Naive thymus-derived CD8-positive, alpha-beta T cell (primary cell): ENCODE results near the gene VPS52. TPM values are rescaled to one million over a fixed set of nuclear protein-coding genes. Genes with fewer than 3 reads are reported as not detected.
"Not testable (repeated sequence)": the region's sequence is repeated elsewhere in the genome, so short reads cannot be mapped to it uniquely, and the experiment has no call there.

ENCODE experiments used
- ATAC-seq, 2 donors: fragments of 150-1000 bp; cut with Tn5 transposase in 1 of 2; sonication (Bioruptor Pico), chemical (Tn5 transposase) in 1 of 2; 1 replicate in 1 of 2; 2 replicates in 1 of 2; pipeline ENCODE4 v1.10.0; 2021; ENCODE audit warnings: mild to moderate bottlenecking in 2 of 2, moderate library complexity in 2 of 2
- POLR2A ChIA-PET: fragments of 350-600 bp; sonication (Branson Sonifier 250); formaldehyde crosslinking; loops from one replicate; lab custom pipeline; 2021; ENCODE audit warnings: antibody characterized with exemption; lab: Charles Lee
- DNase-seq, 10 donors: peaks; one replicate each; pipeline versions ENCODE4 v3.0.0 to v3.0.0-alpha.2; 2020 to 2022
- H3K27ac Mint-ChIP-seq, 10 donors: one replicate each; pipeline ENCODE4 v1.8.0; 2020 to 2022; ENCODE audit warnings: mild to moderate bottlenecking in 10 of 10, mixed read lengths in 10 of 10, moderate library complexity in 4 of 10, inconsistent platforms in 1 of 10
- H3K27me3 Mint-ChIP-seq, 5 donors: one replicate each; pipeline ENCODE4 v1.8.0; 2021 to 2022; ENCODE audit warnings: mixed read lengths in 5 of 5
- H3K36me3 Mint-ChIP-seq, 3 donors: one replicate each; pipeline ENCODE4 v1.8.0; 2020 to 2022; ENCODE audit warnings: mixed read lengths in 3 of 3, mild to moderate bottlenecking in 2 of 3, inconsistent platforms in 1 of 3
- H3K4me1 Mint-ChIP-seq, 4 donors: one replicate each; pipeline ENCODE4 v1.8.0; 2021 to 2022; ENCODE audit warnings: mixed read lengths in 4 of 4
- H3K4me3 Mint-ChIP-seq, 10 donors: one replicate each; pipeline ENCODE4 v1.8.0; 2020 to 2022; ENCODE audit warnings: mild to moderate bottlenecking in 10 of 10, mixed read lengths in 10 of 10, moderate library complexity in 6 of 10, inconsistent platforms in 1 of 10
- H3K9me3 Mint-ChIP-seq, 9 donors: one replicate each; pipeline ENCODE4 v1.8.0; 2020 to 2022; ENCODE audit warnings: mixed read lengths in 9 of 9, mild to moderate bottlenecking in 3 of 9, inconsistent platforms in 1 of 9, moderate library complexity in 1 of 9
- polyA plus RNA-seq, 3 donors: library from polyadenylated mRNA; unstranded; fragments of 300-500 nt; fragmentation: Illumina TruSeq; gene quantifications; one replicate each; pipeline ENCODE4 v1.2.3, GENCODE V29; 2021
- total RNA-seq, 8 experiments: library from RNA in 2 of 8; stranded (reverse) in 2 of 8; gene quantifications; one replicate each; pipeline ENCODE4 v1.2.3 and lab custom pipeline; 2021 to 2026

Gene VPS52
- total and polyA plus RNA-seq, 5 experiments from 2014 or later: 9.3 to 116 (median 19.3) TPM

DNA sequence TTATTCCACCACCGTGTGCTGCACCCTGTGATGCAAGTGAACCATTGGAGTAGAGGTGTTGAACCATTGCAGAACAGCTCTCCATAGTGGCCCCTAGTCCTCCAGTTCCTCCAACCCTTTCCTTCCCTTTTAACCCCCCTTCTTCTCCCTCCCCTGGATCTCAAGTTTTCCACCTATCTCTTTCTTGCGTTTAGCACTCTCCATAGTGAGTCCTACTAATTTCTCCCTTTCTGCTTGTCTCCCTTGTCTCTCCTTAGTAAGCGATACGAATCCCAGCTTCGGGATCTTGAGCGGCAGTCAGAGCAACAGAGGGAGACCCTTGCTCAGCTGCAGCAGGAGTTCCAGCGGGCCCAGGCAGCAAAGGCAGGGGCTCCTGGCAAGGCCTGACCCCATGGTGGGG lies 18.8 kb upstream of the VPS52 start:
- Mint-ChIP-seq H3K4me1 (peaks cover 22 to 51% (median 48%) of the 10 kb centered on the region in 4 donors), H3K4me3 (peak overlapping the region; percentile 87 to 100 (median 99)), H3K36me3 (peaks cover 0 to 53% (median 10%) of the 10 kb centered on the region in 3 donors), H3K27ac (peak overlapping the region; percentile 14 to 97 (median 93)), H3K27me3 (no peaks in the 10 kb centered on the region), H3K9me3 (no peaks in the 10 kb centered on the region)
- DNase-seq (no peak), ATAC-seq (no peak)
- POLR2A ChIA-PET: interaction anchor here (0.8 to 7.0 kb wide), 9 partner anchors 8 to 446 kb away, joined by 3 to 128 read pairs (median 36); partner anchors contain the start of genes B3GALT4, RGL2, RPS18 and TAPBP

DNA sequence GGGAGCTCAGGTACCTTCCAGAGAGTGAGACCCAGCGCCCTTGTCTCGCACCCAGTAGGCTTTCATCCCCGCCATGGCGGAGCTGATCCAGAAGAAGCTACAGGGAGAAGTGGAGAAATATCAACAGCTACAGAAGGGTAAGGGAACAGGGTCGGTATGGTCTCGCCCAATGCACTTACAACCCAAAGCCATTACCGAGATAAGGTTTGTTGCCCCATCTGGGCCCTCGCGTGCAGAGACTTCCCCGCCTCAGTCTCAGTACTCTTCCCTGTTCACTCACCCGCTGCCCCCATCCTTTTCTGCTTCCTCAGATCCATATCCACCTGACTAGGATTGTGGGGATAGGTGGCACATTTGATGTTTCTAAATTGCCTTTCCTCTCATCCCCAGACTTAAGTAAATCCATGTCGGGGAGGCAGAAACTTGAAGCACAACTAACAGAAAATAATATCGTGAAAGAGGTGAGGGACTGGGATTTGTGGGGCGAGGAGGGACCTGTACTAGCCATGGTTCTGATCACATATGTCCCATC lies 18.2 kb upstream of the VPS52 start:
- POLR2A ChIA-PET: interaction anchor here (0.7 to 7.0 kb wide), 22 partner anchors 9 to 445 kb away, joined by 3 to 128 read pairs (median 4); partner anchors contain the start of genes B3GALT4, RGL2, RPS18 and SYNGAP1
- H3K4me1 Mint-ChIP-seq: peaks cover 22 to 52% (median 48%) of the 10 kb centered on the region in 4 donors
- no peak for DNase-seq
- H3K9me3 Mint-ChIP-seq: no peaks in the 10 kb centered on the region
- ATAC-seq: peak in 1 of 2 donors; percentile 22
- peaks cover 0 to 51% (median 10%) of the 10 kb centered on the region in 3 donors for H3K36me3 Mint-ChIP-seq
- H3K27ac Mint-ChIP-seq: peak overlapping the region; percentile 84 to 97 (median 94)
- no peaks in the 10 kb centered on the region for H3K27me3 Mint-ChIP-seq
- H3K4me3 Mint-ChIP-seq: peak overlapping the region; percentile 87 to 100 (median 99)

DNA sequence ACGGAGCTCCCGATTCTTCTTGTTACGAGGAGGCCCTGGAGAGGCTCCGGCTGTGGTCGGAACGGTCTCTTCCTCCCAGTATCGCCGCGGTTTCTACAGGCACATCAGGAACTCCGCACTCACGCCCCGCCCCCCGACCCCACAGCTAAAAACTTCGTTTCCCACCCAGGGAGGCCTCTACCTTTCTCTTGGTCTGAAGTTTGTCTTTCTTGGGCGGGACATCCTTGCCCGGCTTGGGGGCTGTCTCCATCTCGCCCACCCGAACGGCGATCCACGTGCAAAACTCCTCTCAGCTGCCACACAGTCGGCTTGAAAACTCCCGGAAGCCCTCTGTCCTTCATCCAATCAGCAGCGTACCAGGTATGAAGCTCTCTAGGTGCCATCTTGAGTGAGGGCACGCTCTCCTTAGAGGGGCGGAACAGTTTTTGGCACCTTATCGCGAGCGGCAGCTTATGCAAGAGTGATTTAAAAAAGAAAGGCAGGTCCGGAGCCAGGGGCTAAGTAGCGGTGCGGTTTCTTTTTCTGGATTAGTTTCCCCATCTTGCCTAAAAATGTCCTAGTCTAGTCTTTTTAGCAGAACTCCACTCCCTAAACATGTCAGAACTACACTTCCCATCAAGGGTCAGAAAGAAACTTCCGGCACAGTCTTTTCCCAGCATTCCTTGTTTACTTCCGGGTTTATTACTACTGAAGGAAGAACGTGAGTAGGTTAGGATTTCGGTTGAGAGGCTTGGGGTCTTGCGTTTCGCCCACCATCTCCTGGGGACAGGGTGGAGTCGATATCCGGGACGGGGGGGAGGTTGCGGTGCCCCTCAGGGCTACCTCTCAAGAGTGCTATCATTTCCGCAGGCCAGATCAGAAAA lies 17.5 kb upstream of the VPS52 start, which contains the start of the genes PFDN6 and WDR46:
Gene PFDN6 (plus strand): TSS at position 681 of the 863 bp plus-strand sequence. CDS start 256 bp downstream, outside the sequence.
Gene WDR46 (minus strand): TSS at position 319 of the 863 bp plus-strand sequence. CDS start 69 bp downstream, at position 250.
- Mint-ChIP-seq H3K27ac (peak within 1 kb of the TSS; percentile 84 to 97 (median 94)), H3K4me3 (peak within 1 kb of the TSS; percentile 87 to 100 (median 99)), H3K27me3 (no peaks in the 10 kb centered on the region), H3K4me1 (peaks cover 22 to 51% (median 48%) of the 10 kb centered on the region in 4 donors), H3K36me3 (peaks cover 0 to 51% (median 12%) of the 10 kb centered on the region in 3 donors), H3K9me3 (no peaks in the 10 kb centered on the region)
- POLR2A ChIA-PET: interaction anchor here (0.6 to 7.0 kb wide), 28 partner anchors 9 to 1388 kb away, joined by 3 to 128 read pairs (median 4); partner anchors contain the start of genes B3GALT4, CUTA, RGL2 and RPS18
- ATAC-seq: peak; percentile 96 to 97
- DNase-seq: peak; percentile 53 to 91 (median 81)

DNA sequence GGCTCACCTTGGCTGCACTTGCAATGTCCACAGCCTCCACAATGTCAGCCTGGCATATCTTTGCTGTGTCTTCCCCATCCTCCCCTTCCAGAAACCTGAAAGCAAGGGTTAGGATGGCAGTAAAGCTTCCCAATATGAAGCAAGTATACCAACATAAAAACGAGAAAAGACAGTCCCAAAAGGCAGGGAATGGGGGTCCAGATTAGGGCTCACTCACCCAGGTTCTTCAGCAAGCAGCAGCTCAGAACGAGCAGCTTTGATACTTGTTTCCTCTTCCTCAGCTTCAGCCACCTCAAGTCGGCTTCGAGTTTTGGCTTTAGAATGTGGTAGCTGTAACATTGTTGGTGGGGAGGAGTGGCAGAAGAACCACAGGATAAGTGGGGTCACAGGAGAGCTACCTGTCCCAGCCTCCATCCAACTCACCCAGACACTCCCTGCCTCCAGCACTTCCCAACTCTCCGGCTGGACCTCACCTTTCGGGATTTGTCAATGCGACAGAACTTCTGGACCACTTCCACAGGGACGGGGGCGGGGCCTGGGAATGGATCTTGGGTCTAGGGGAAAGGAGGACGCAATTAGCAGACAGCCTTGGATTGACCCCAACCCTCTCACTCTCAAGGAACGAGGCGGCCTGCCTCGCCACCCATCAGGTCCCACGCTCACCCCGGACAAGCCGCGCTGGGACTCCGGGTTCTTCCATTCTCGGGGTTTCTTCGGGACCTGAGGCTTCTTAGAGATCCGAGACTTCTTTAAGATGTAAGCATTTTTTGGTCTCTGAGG lies 16.7 kb upstream of the VPS52 start:
- Mint-ChIP-seq H3K4me1 (peaks cover 22 to 49% (median 47%) of the 10 kb centered on the region in 4 donors), H3K36me3 (peaks cover 0 to 51% (median 10%) of the 10 kb centered on the region in 3 donors), H3K4me3 (peak overlapping the region; percentile 87 to 100 (median 99)), H3K27me3 (no peaks in the 10 kb centered on the region), H3K27ac (peak overlapping the region; percentile 84 to 97 (median 94)), H3K9me3 (no peaks in the 10 kb centered on the region)
- POLR2A ChIA-PET: interaction anchor here (0.6 to 7.0 kb wide), 25 partner anchors 10 to 1387 kb away, joined by 3 to 128 read pairs (median 4); partner anchors contain the start of genes B3GALT4, CUTA, RGL2 and RPS18
- ATAC-seq (no peak), DNase-seq (no peak)

- POLR2A ChIA-PET: interaction anchor here (0.6 to 7.0 kb wide), 7 partner anchors 9 to 231 kb away, joined by 3 to 128 read pairs (median 36); partner anchors contain the start of genes B3GALT4, RGL2, RPS18 and TAPBP
- peak overlapping the region in 8 of 10 donors; percentile 10 to 92 (median 49) for H3K27ac Mint-ChIP-seq
- peaks cover 21 to 49% (median 47%) of the 10 kb centered on the region in 4 donors for H3K4me1 Mint-ChIP-seq
- peak overlapping the region; percentile 31 to 100 (median 99) for H3K4me3 Mint-ChIP-seq
- H3K36me3 Mint-ChIP-seq: peaks cover 0 to 49% (median 10%) of the 10 kb centered on the region in 3 donors
- no peak for ATAC-seq
- H3K27me3 Mint-ChIP-seq: no peaks in the 10 kb centered on the region
- no peaks in the 10 kb centered on the region for H3K9me3 Mint-ChIP-seq
- no peak for DNase-seq
These were observed 15.6 kb upstream of the VPS52 start for GRCh38 chr6:33286946-33287914.

GRCh38 chr6:33285214-33285613 lies 13.5 kb upstream of the VPS52 start:
- not testable (repeated sequence) for H3K9me3 Mint-ChIP-seq, H3K27me3 Mint-ChIP-seq, H3K27ac Mint-ChIP-seq, DNase-seq, ATAC-seq
- Mint-ChIP-seq H3K4me1 (peaks cover 11 to 46% (median 40%) of the 10 kb centered on the region in 4 donors), H3K36me3 (peaks cover 0 to 52% (median 10%) of the 10 kb centered on the region in 3 donors), H3K4me3 (peak overlapping the region in 1 of 10 donors; percentile 20)
- POLR2A ChIA-PET: interaction anchor here (1.3 kb wide), 1 partner anchor 12 kb away, joined by 4 read pairs; no protein-coding TSS in a partner anchor

DNA sequence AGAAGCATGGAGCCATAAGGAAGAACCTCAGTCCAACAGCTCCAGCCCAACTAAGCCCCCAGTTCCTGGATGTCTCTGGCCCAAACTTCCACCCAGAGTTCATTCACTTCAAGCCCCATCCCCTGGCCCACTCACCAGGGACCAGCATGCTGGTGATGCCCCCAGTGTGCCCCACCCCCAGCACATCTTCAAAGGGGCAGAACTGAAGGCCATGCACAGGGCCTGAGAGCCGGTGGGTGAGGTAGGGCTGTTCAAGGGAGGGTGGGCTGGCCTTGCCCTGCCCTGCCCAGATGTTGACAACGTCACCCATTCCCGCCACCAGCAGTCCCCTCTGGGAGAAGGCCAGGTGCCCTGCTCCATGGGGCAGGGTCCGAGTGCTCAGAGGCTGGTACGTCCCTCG lies 8.9 kb upstream of the VPS52 start:
- peaks cover 0 to 52% (median 5%) of the 10 kb centered on the region in 3 donors for H3K36me3 Mint-ChIP-seq
- H3K4me1 Mint-ChIP-seq: peaks cover 15 to 48% (median 46%) of the 10 kb centered on the region in 4 donors
- no peaks in the 10 kb centered on the region for H3K27me3 Mint-ChIP-seq
- DNase-seq: no peak
- no peaks in the 10 kb centered on the region for H3K9me3 Mint-ChIP-seq
- no peak for ATAC-seq
- H3K27ac Mint-ChIP-seq: peak overlapping the region in 4 of 10 donors; percentile 59 to 80 (median 77)
- H3K4me3 Mint-ChIP-seq: peak overlapping the region in 1 of 10 donors; percentile 15
- POLR2A ChIA-PET: interaction anchor here (1.1 to 3.9 kb wide), 3 partner anchors 8 to 19 kb away, joined by 4 to 17 read pairs (median 4); partner anchors contain the start of genes RGL2, RPS18 and VPS52

DNA sequence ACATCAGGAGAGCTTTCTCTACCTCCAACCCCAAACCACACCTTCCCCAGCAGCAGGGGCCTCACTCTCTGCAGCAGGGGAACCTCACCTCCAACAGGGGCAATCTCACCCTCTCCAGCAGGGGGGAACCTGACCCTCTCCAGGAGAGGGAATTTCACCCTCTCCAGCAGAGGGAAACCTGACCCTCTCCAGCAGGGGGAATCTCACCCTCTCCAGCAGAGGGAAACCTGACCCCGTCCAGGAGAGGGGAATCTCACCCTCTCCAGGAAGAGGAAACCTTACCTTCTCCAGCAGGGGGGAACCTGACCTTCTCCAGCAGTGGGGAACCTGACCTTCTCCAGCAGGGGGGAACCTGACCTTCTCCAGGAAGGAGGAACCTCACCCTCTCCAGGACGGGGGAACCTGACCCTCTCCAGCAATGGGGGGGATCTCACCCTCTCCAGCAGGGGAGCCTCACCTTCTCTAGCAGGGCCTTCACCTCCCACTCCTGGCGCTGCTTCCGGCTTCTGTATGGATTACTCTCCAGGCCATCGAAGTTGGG lies 8.4 kb upstream of the VPS52 start:
- Mint-ChIP-seq H3K9me3 (no peaks in the 10 kb centered on the region), H3K4me3 (peak overlapping the region in 2 of 10 donors; percentile 34 to 65), H3K27ac (peak overlapping the region in 5 of 10 donors; percentile 59 to 97 (median 80)), H3K4me1 (peaks cover 15 to 53% (median 51%) of the 10 kb centered on the region in 4 donors), H3K27me3 (no peaks in the 10 kb centered on the region), H3K36me3 (peaks cover 0 to 57% (median 5%) of the 10 kb centered on the region in 3 donors)
- DNase-seq (peak in 1 of 10 donors; percentile 22), ATAC-seq (no peak)
- POLR2A ChIA-PET: interaction anchor here (1.0 to 5.1 kb wide), 3 partner anchors 9 to 65 kb away, joined by 4 to 128 read pairs (median 71); partner anchors contain the start of genes PFDN6 and WDR46

DNA sequence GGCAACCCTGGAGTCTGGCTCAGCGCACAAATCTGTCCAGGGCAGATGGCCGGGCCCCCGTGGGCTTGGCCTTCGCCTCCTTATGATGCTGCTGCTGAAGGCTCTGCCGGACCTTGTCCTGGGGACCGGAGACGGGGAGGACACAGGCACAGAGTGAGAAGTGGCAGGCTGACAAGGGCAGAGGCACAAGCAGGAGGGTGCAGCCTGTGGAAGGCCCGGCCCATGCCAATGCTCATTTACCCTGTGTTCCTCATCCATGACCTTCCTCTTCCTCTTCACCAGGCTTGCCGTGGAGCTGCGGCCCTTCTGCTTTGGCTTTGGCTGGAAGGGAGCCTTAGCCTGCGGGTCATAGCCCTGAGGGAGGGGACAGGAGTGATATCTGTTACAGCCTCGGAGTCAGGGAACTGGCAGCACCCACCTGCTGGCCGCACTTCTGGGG lies 7.6 kb upstream of the VPS52 start:
- Mint-ChIP-seq H3K4me1 (peaks cover 22 to 61% (median 58%) of the 10 kb centered on the region in 4 donors), H3K36me3 (peaks cover 0 to 62% (median 4%) of the 10 kb centered on the region in 3 donors), H3K27ac (peak overlapping the region in 7 of 10 donors; percentile 25 to 97 (median 68)), H3K4me3 (peak overlapping the region in 2 of 10 donors; percentile 4 to 62), H3K27me3 (no peaks in the 10 kb centered on the region), H3K9me3 (no peaks in the 10 kb centered on the region)
- ATAC-seq: no peak
- DNase-seq: no peak
- POLR2A ChIA-PET: interaction anchor here (1.0 to 5.1 kb wide), 5 partner anchors 10 to 66 kb away, joined by 4 to 128 read pairs (median 71); partner anchors contain the start of genes PFDN6, RGL2, TAPBP and WDR46

- Mint-ChIP-seq H3K36me3 (peaks cover 0 to 62% (median 2%) of the 10 kb centered on the region in 3 donors), H3K27me3 (no peaks in the 10 kb centered on the region), H3K4me3 (peak overlapping the region; percentile 62 to 96 (median 90)), H3K9me3 (no peaks in the 10 kb centered on the region), H3K4me1 (peaks cover 24 to 65% (median 61%) of the 10 kb centered on the region in 4 donors), H3K27ac (peak overlapping the region in 7 of 10 donors; percentile 58 to 97 (median 86))
- ATAC-seq (no peak), DNase-seq (no peak)
- POLR2A ChIA-PET: interaction anchor here (0.9 to 5.1 kb wide), 8 partner anchors 10 to 132 kb away, joined by 6 to 128 read pairs (median 36); partner anchors contain the start of genes PFDN6, PHF1, RGL2 and TAPBP
These were observed 7.1 kb upstream of the VPS52 start for GRCh38 chr6:33278810-33279209.
